H9 (cell line): ENCODE results near the gene COL4A4. TPM values are rescaled to one million over a fixed set of nuclear protein-coding genes. Genes with fewer than 3 reads are reported as not detected.

ENCODE experiments used
- DNase-seq: peaks from one replicate; pipeline ENCODE4 v3.0.0-alpha.2; 2017
- H2AFZ ChIP-seq: one replicate; pipeline ENCODE4 v1.6.1; 2013; ENCODE audit warnings: mild to moderate bottlenecking, low read length, control low read depth, moderate library complexity
- H2AK5ac ChIP-seq: 2 replicates; pipeline ENCODE4 v1.6.1; 2013; ENCODE audit warnings: low read length, control low read depth, mixed read lengths; ENCODE audit not compliant: insufficient read length
- H2BK120ac ChIP-seq: one replicate; pipeline ENCODE4 v1.6.1; 2013; ENCODE audit warnings: low read depth, mild to moderate bottlenecking, low read length, control low read depth, inconsistent platforms; ENCODE audit not compliant: poor library complexity, severe bottlenecking
- H2BK12ac ChIP-seq: 2 replicates; pipeline ENCODE4 v1.6.1; 2013; ENCODE audit warnings: low read length, control low read depth, mixed read lengths, low read depth; ENCODE audit not compliant: insufficient read length
- H2BK15ac ChIP-seq: 2 replicates; pipeline ENCODE4 v1.6.1; 2013; ENCODE audit warnings: low read depth, low read length, control low read depth
- H2BK20ac ChIP-seq: one replicate; pipeline ENCODE4 v1.6.1; 2013; ENCODE audit warnings: low read depth, mild to moderate bottlenecking, low read length, control low read depth, inconsistent platforms; ENCODE audit not compliant: poor library complexity, severe bottlenecking
- H2BK5ac ChIP-seq: 2 replicates; pipeline ENCODE4 v1.6.1; 2013; ENCODE audit warnings: low read length, control low read depth, mixed read lengths; ENCODE audit not compliant: insufficient read length
- H3K14ac ChIP-seq: 2 replicates; pipeline ENCODE4 v1.6.1; 2013; ENCODE audit warnings: low read length, control low read depth; ENCODE audit not compliant: insufficient read depth
- H3K18ac ChIP-seq: 2 replicates; pipeline ENCODE4 v1.6.1; 2013; ENCODE audit warnings: low read depth, mild to moderate bottlenecking, mixed read lengths, low read length, control low read depth; ENCODE audit not compliant: insufficient read length
- H3K23ac ChIP-seq: 2 replicates; pipeline ENCODE4 v1.6.1; 2013; ENCODE audit warnings: low read length, control low read depth, mixed read lengths, low read depth; ENCODE audit not compliant: insufficient read length
- H3K23me2 ChIP-seq: 2 replicates; pipeline ENCODE4 v1.6.1; 2013; ENCODE audit warnings: low read depth, mild to moderate bottlenecking, mixed read lengths, low read length, control low read depth; ENCODE audit not compliant: insufficient read length, poor library complexity, severe bottlenecking
- H3K27ac ChIP-seq: 2 replicates; pipeline ENCODE4 v1.5.1; 2013; ENCODE audit warnings: low read length, control low read depth, mixed read lengths, low read depth; ENCODE audit not compliant: insufficient read length
- H3K27me3 ChIP-seq: 2 replicates; pipeline ENCODE4 v1.6.1; 2013; ENCODE audit warnings: low read length, control low read depth, inconsistent platforms; ENCODE audit not compliant: insufficient read depth
- H3K4ac ChIP-seq: 2 replicates; pipeline ENCODE4 v1.6.1; 2013; ENCODE audit warnings: low read depth, mild to moderate bottlenecking, control low read depth, inconsistent platforms, low read length, moderate library complexity
- H3K4me1 ChIP-seq: 2 replicates; pipeline ENCODE4 v1.6.1; 2013; ENCODE audit warnings: low read length, control low read depth, inconsistent platforms; ENCODE audit not compliant: insufficient read depth
- H3K4me2 ChIP-seq: 2 replicates; pipeline ENCODE4 v1.6.1; 2013; ENCODE audit warnings: low read length, control low read depth, mixed read lengths; ENCODE audit not compliant: insufficient read length, insufficient read depth
- H3K56ac ChIP-seq: 2 replicates; pipeline ENCODE4 v1.6.1; 2013; ENCODE audit warnings: low read depth, mild to moderate bottlenecking, mixed read lengths, low read length, control low read depth; ENCODE audit not compliant: insufficient read length
- H3K79me1 ChIP-seq: 2 replicates; pipeline ENCODE4 v1.6.1; 2013; ENCODE audit warnings: low read depth, mild to moderate bottlenecking, moderate library complexity, low read length, control low read depth, inconsistent platforms; ENCODE audit not compliant: insufficient read depth, poor library complexity, severe bottlenecking
- H3K79me2 ChIP-seq: 2 replicates; pipeline ENCODE4 v1.6.1; 2013; ENCODE audit warnings: low read length, control low read depth, inconsistent platforms; ENCODE audit not compliant: insufficient read depth
- H3K9ac ChIP-seq: 2 replicates; pipeline ENCODE4 v1.6.1; 2013; ENCODE audit warnings: low read length, control low read depth, mixed read lengths; ENCODE audit not compliant: insufficient read length; ENCODE audit errors: extremely low read depth
- H3K9me3 ChIP-seq: one replicate; pipeline ENCODE4 v1.6.1; 2013; ENCODE audit warnings: low read depth, low read length, inconsistent platforms; ENCODE audit not compliant: control insufficient read depth
- H3T11ph ChIP-seq: one replicate; pipeline ENCODE4 v1.6.1; 2013; ENCODE audit warnings: mild to moderate bottlenecking, low read length, control low read depth, inconsistent platforms
- H4K20me1 ChIP-seq: one replicate; pipeline ENCODE4 v1.6.1; 2013; ENCODE audit not compliant: control insufficient read depth, insufficient read length, insufficient read depth
- H4K5ac ChIP-seq: 2 replicates; pipeline ENCODE4 v1.6.1; 2013; ENCODE audit warnings: low read depth, mild to moderate bottlenecking, mixed read lengths, low read length, control low read depth; ENCODE audit not compliant: insufficient read length
- H4K8ac ChIP-seq: replicated peaks from 2 replicates; pipeline ENCODE4 v1.6.1; 2013; ENCODE audit warnings: low read length, control low read depth, mixed read lengths, low read depth; ENCODE audit not compliant: insufficient read length
- H4K91ac ChIP-seq: 2 replicates; pipeline ENCODE4 v1.6.1; 2013; ENCODE audit warnings: low read depth, mild to moderate bottlenecking, moderate library complexity, mixed read lengths, low read length, control low read depth; ENCODE audit not compliant: insufficient read length
- H3K27ac Mint-ChIP-seq, 3 experiments: 2 replicates in 2 of 3; 3 replicates in 1 of 3; pipeline ENCODE4 v1.8.0; 2020 to 2021; ENCODE audit warnings: mixed read lengths in 3 of 3, mild to moderate bottlenecking in 1 of 3, moderate library complexity in 1 of 3
- H3K27me3 Mint-ChIP-seq: 2 replicates; pipeline ENCODE4 v1.8.0; 2021; ENCODE audit warnings: low read depth, mild to moderate bottlenecking, moderate library complexity, mixed read lengths
- H3K36me3 Mint-ChIP-seq, 3 experiments: 2 replicates in 2 of 3; 3 replicates in 1 of 3; pipeline ENCODE4 v1.8.0; 2020 to 2021; ENCODE audit warnings: low read depth in 3 of 3, mixed read lengths in 3 of 3; ENCODE audit not compliant: insufficient read depth in 1 of 3
- H3K4me1 Mint-ChIP-seq, 2 experiments: 2 replicates each; pipeline ENCODE4 v1.8.0; 2020; ENCODE audit warnings: mixed read lengths in 2 of 2
- H3K4me3 Mint-ChIP-seq, 2 experiments: 2 replicates in 1 of 2; 3 replicates in 1 of 2; pipeline ENCODE4 v1.8.0; 2020 to 2021; ENCODE audit warnings: mild to moderate bottlenecking in 2 of 2, mixed read lengths in 2 of 2, moderate library complexity in 1 of 2
- H3K9me3 Mint-ChIP-seq, 2 experiments: 2 replicates in 1 of 2; 3 replicates in 1 of 2; pipeline ENCODE4 v1.8.0; 2020; ENCODE audit warnings: mild to moderate bottlenecking in 2 of 2, mixed read lengths in 2 of 2, moderate library complexity in 1 of 2
- WGBS: extraction: QIAGEN DNeasy Blood & Tissue Kit; methylation state at CpG from one replicate; pipeline ENCODE4 v1.1.7; 2013; ENCODE audit warnings: missing lambda C conversion rate, low lambda C conversion rate, mixed read lengths; ENCODE audit not compliant: insufficient read length; ENCODE audit errors: extremely low coverage; 5-methylcytosine and 5-hydroxymethylcytosine counted together
- total RNA-seq: library from RNA; stranded (reverse); gene quantifications from 2 replicates; pipeline ENCODE4 v1.2.1, GENCODE V29; 2021
- TF ChIP-seq, protein P1 (sequence below): fragments of 200-600 bp; sonication (generic); conservative IDR thresholded peaks from 3 replicates; pipeline ENCODE4 v1.8.0; 2021; ENCODE audit warnings: antibody characterized with exemption, mild to moderate bottlenecking

COL4A4 gene
- total RNA-seq, 1 experiment from 2014 or later, result 0.92 TPM

GRCh38 chr2:226978300-226978699 lies 185.7 kb downstream of the COL4A4 start:
- Histone ChIP-seq H2AFZ (no peak overlapping the region), H3K4ac (no peak overlapping the region), H2BK15ac (no peak overlapping the region), H3K4me2 (no peak overlapping the region), H3K27me3 (no peaks in the 10 kb centered on the region), H2AK5ac (no peak overlapping the region), H3K9me3 (no peaks in the 10 kb centered on the region), H3K9ac (no peak overlapping the region), H4K91ac (no peak overlapping the region), H3K79me2 (no peaks in the 10 kb centered on the region), H4K5ac (no peak overlapping the region), H2BK120ac (no peak overlapping the region), H3K4me1 (no peaks in the 10 kb centered on the region), H3K14ac (no peak overlapping the region), H3K18ac (no peak overlapping the region), H3T11ph (no peak overlapping the region), H3K27ac (no peak overlapping the region), H3K23ac (no peak overlapping the region), H3K56ac (no peak overlapping the region), H3K23me2 (no peaks in the 10 kb centered on the region), H2BK12ac (no peak overlapping the region), H4K20me1 (no peaks in the 10 kb centered on the region), H4K8ac (no peak overlapping the region), H2BK20ac (no peak overlapping the region), H3K79me1 (no peaks in the 10 kb centered on the region), H2BK5ac (no peak overlapping the region)
- Mint-ChIP-seq H3K27ac (peak overlapping the region in 1 of 3 experiments; percentile 27; a peak in 2 of 7 replicates), H3K36me3 (no peaks in the 10 kb centered on the region), H3K27me3 (no peaks in the 10 kb centered on the region), H3K9me3 (no peaks in the 10 kb centered on the region), H3K4me3 (no peak overlapping the region), H3K4me1 (peaks cover 27% of the 10 kb centered on the region in 2 experiments)
- TF ChIP-seq, protein P1, sequence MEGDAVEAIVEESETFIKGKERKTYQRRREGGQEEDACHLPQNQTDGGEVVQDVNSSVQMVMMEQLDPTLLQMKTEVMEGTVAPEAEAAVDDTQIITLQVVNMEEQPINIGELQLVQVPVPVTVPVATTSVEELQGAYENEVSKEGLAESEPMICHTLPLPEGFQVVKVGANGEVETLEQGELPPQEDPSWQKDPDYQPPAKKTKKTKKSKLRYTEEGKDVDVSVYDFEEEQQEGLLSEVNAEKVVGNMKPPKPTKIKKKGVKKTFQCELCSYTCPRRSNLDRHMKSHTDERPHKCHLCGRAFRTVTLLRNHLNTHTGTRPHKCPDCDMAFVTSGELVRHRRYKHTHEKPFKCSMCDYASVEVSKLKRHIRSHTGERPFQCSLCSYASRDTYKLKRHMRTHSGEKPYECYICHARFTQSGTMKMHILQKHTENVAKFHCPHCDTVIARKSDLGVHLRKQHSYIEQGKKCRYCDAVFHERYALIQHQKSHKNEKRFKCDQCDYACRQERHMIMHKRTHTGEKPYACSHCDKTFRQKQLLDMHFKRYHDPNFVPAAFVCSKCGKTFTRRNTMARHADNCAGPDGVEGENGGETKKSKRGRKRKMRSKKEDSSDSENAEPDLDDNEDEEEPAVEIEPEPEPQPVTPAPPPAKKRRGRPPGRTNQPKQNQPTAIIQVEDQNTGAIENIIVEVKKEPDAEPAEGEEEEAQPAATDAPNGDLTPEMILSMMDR, result no peak
- no peak for DNase-seq
- no CpG with 5 or more reads among the region's 7 CpGs for WGBS
